NCI-H748 (cell line): ENCODE results near the gene EFCAB13.
"Not testable (repeated sequence)": the region's sequence is repeated elsewhere in the genome, so short reads cannot be mapped to it uniquely, and the experiment has no call there.

Experiments
- DNase-seq: peaks from one replicate; lab custom pipeline; 2025; ENCODE audit not compliant: unreplicated experiment; lab: John Stamatoyannopoulos, UW

The EFCAB13 gene

GRCh38 chr17:47425233-47425632, 101.5 kb downstream of the EFCAB13 start:
- DNase-seq = not testable (repeated sequence)

- not testable (repeated sequence) for DNase-seq
Observed at GRCh38 chr17:47425887-47426635, 102.3 kb downstream of the EFCAB13 start.

GRCh38 chr17:47427985-47428384, 104.2 kb downstream of the EFCAB13 start:
- no peak for DNase-seq

- DNase-seq = not testable (repeated sequence)
Observed at GRCh38 chr17:47432240-47432639, 108.5 kb downstream of the EFCAB13 start.

GRCh38 chr17:47465165-47465564, 141.4 kb downstream of the EFCAB13 start:
- DNase-seq = no peak

- DNase-seq = not testable (repeated sequence)
Observed at GRCh38 chr17:47466976-47467375, 143.2 kb downstream of the EFCAB13 start.

- no peak for DNase-seq
Observed at GRCh38 chr17:47470836-47471235, 147.1 kb downstream of the EFCAB13 start.

GRCh38 chr17:47472073-47472472, 148.3 kb downstream of the EFCAB13 start:
- not testable (repeated sequence) for DNase-seq
